PC-3 (cell line): ENCODE measurements around the gene SPATA31D1. TPM values are rescaled to one million over a fixed set of nuclear protein-coding genes. Genes with fewer than 3 reads are reported as not detected.

Experiments used
- ATAC-seq: fragments of 200-7000 bp; cut with Tn5 transposase; 2 replicates; pipeline ENCODE4 v1.9.1; 2020; ENCODE audit warnings: mild to moderate bottlenecking, moderate library complexity
- BruUV-seq: library from RNA; stranded (reverse); fragments of 400-500 nt; replicated peaks from 2 replicates; lab custom pipeline; 2021; lab: Mats Ljungman, UMichigan
- CTCF ChIA-PET: fragments of 300-600 bp; sonication (Branson Sonifier 250); formaldehyde crosslinking; loops from one replicate; lab custom pipeline; 2022; ENCODE audit warnings: antibody characterized with exemption; lab: Charles Lee
- POLR2A ChIA-PET: fragments of 300-600 bp; sonication (Branson Sonifier 250); formaldehyde crosslinking; loops from one replicate; lab custom pipeline; 2022; ENCODE audit warnings: antibody characterized with exemption; ENCODE audit not compliant: unreplicated experiment; lab: Charles Lee
- DNase-seq: peaks from one replicate; pipeline ENCODE4 v3.0.0-alpha.2; 2015
- H2AFZ ChIP-seq: fragments of 300-600 bp; sonication (generic); 2 replicates; pipeline ENCODE4 v1.6.0; 2016; ENCODE audit warnings: antibody characterized with exemption, low read length
- H3F3A ChIP-seq: fragments of 300-600 bp; sonication (generic); one replicate; pipeline ENCODE4 v1.6.0; 2017; ENCODE audit warnings: antibody characterized with exemption, low read length, control low read depth, mild to moderate bottlenecking; ENCODE audit not compliant: unreplicated experiment
- H3K27ac ChIP-seq: fragments of 300-600 bp; sonication (generic); 2 replicates; pipeline ENCODE4 v1.5.1; 2016; ENCODE audit warnings: mild to moderate bottlenecking, low read length
- H3K27me3 ChIP-seq: fragments of 300-600 bp; sonication (generic); 2 replicates; pipeline ENCODE4 v1.6.1; 2016; ENCODE audit warnings: low read length, mixed read lengths
- H3K36me3 ChIP-seq: fragments of 300-600 bp; sonication (generic); 2 replicates; pipeline ENCODE4 v1.6.1; 2016; ENCODE audit warnings: low read depth, mixed run types, low read length, mixed read lengths
- H3K4me1 ChIP-seq: fragments of 300-600 bp; sonication (generic); 2 replicates; pipeline ENCODE4 v1.5.1; 2016; ENCODE audit warnings: low read length; ENCODE audit not compliant: insufficient read depth
- H3K4me2 ChIP-seq: fragments of 300-600 bp; sonication (generic); 2 replicates; pipeline ENCODE4 v1.6.0; 2016; ENCODE audit warnings: low read length
- H3K4me3 ChIP-seq: fragments of 300-600 bp; sonication (generic); 2 replicates; pipeline ENCODE4 v1.5.1; 2016; ENCODE audit warnings: mild to moderate bottlenecking, low read length, mixed read lengths
- H3K79me2 ChIP-seq: fragments of 300-600 bp; sonication (generic); 2 replicates; pipeline ENCODE4 v1.6.1; 2017; ENCODE audit warnings: low read length, mixed read lengths
- H3K9ac ChIP-seq: fragments of 300-600 bp; sonication (generic); 2 replicates; pipeline ENCODE4 v1.6.0; 2016; ENCODE audit warnings: mild to moderate bottlenecking, low read length
- H3K9me2 ChIP-seq: fragments of 300-600 bp; sonication (generic); replicated peaks from 2 replicates; pipeline ENCODE4 v1.6.1; 2016; ENCODE audit warnings: mixed run types, low read length, mixed read lengths
- H3K9me3 ChIP-seq: fragments of 300-600 bp; sonication (generic); 2 replicates; pipeline ENCODE4 v1.6.1; 2016; ENCODE audit warnings: low read length, mixed read lengths
- H4K20me1 ChIP-seq: fragments of 300-600 bp; sonication (generic); 2 replicates; pipeline ENCODE4 v1.6.1; 2016; ENCODE audit warnings: low read length, mixed read lengths
- EZH2 ChIP-seq: fragments of 300-600 bp; sonication (generic); IDR thresholded peaks from one replicate; pipeline ENCODE4 v1.6.1; 2017; ENCODE audit warnings: antibody characterized with exemption, mild to moderate bottlenecking, low read length; ENCODE audit not compliant: unreplicated experiment
- EZH2phosphoT487 ChIP-seq: fragments of 300-600 bp; sonication (generic); IDR thresholded peaks from 2 replicates; pipeline ENCODE4 v1.6.1; 2018; ENCODE audit warnings: mild to moderate bottlenecking, antibody characterized with exemption, low read length, borderline replicate concordance
- intact Hi-C: fragments of 100-400 bp; cut with micrococcal nuclease; formaldehyde crosslinking; loops from 2 replicates; pipeline ENCODE4 v1.9.0; 2023
- total RNA-seq: library from RNA; depleted of rRNA; stranded (reverse); fragments of >200 nt; gene quantifications from 2 replicates; pipeline ENCODE4 v1.2.3, GENCODE V29; 2014
- TF ChIP-seq, protein P1 (sequence below): fragments of 300-600 bp; sonication (generic); conservative IDR thresholded peaks from 2 replicates; pipeline ENCODE4 v1.5.1; 2017; ENCODE audit warnings: antibody characterized with exemption, low read depth, mild to moderate bottlenecking, low read length

SPATA31D1 gene
- total RNA-seq, 1 experiment from 2014 or later, result not detected

DNA sequence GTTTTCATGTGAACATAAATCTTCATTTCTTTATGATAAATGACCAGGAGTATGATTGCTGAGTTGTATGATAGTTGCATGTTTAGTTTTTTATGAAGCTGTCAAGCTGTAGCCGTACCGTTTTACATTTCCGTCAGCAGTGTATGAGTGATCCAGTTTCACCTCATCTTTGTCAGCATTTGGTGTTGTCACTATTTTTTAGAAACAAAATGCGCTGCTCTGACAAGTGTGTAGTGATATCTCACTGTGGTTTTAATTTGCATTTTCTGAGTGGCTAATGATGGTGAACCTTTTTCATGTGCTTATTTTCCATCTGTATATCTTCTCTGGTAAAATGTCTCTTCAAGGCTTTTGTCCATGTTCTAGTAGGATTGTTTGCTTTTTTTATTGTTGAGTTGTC is 6.7 kb upstream of the SPATA31D1 start:
- ChIA-PET CTCF (no interaction called here), POLR2A (no interaction called here)
- no peak overlapping the region for H3K27ac ChIP-seq
- no peak overlapping the region for H2AFZ ChIP-seq
- no peak overlapping the region for H3K4me3 ChIP-seq
- H3K79me2 ChIP-seq, result no peaks in the 10 kb centered on the region
- no peaks in the 10 kb centered on the region for H4K20me1 ChIP-seq
- no TSS peak for BruUV-seq
- no peaks in the 10 kb centered on the region for H3K4me1 ChIP-seq
- H3F3A ChIP-seq, result no peaks in the 10 kb centered on the region
- no peak overlapping the region for H3K9ac ChIP-seq
- no peaks in the 10 kb centered on the region for H3K9me3 ChIP-seq
- no peaks in the 10 kb centered on the region for H3K9me2 ChIP-seq
- H3K4me2 ChIP-seq, result no peak overlapping the region
- TF ChIP-seq, protein P1, sequence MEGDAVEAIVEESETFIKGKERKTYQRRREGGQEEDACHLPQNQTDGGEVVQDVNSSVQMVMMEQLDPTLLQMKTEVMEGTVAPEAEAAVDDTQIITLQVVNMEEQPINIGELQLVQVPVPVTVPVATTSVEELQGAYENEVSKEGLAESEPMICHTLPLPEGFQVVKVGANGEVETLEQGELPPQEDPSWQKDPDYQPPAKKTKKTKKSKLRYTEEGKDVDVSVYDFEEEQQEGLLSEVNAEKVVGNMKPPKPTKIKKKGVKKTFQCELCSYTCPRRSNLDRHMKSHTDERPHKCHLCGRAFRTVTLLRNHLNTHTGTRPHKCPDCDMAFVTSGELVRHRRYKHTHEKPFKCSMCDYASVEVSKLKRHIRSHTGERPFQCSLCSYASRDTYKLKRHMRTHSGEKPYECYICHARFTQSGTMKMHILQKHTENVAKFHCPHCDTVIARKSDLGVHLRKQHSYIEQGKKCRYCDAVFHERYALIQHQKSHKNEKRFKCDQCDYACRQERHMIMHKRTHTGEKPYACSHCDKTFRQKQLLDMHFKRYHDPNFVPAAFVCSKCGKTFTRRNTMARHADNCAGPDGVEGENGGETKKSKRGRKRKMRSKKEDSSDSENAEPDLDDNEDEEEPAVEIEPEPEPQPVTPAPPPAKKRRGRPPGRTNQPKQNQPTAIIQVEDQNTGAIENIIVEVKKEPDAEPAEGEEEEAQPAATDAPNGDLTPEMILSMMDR, result no peak
- no peak for TF ChIP-seq EZH2phosphoT487
- no peak for TF ChIP-seq EZH2
- H3K27me3 ChIP-seq, result no peaks in the 10 kb centered on the region
- DNase-seq, result no peak
- H3K36me3 ChIP-seq, result no peaks in the 10 kb centered on the region
- ATAC-seq, result no peak
- intact Hi-C loops, result no loop called here

GRCh38 chr9:81984928-81985327 is 3.6 kb upstream of the SPATA31D1 start:
- no TSS peak for BruUV-seq
- H3F3A ChIP-seq, result no peaks in the 10 kb centered on the region
- H3K27ac ChIP-seq, result no peak overlapping the region
- H3K9me2 ChIP-seq, result no peaks in the 10 kb centered on the region
- DNase-seq (peak; percentile 17), ATAC-seq (no peak)
- no peaks in the 10 kb centered on the region for H3K79me2 ChIP-seq
- H3K27me3 ChIP-seq, result no peaks in the 10 kb centered on the region
- no peaks in the 10 kb centered on the region for H3K9me3 ChIP-seq
- no peaks in the 10 kb centered on the region for H3K36me3 ChIP-seq
- ChIA-PET CTCF (no interaction called here), POLR2A (no interaction called here)
- H3K9ac ChIP-seq, result no peak overlapping the region
- H3K4me1 ChIP-seq, result no peaks in the 10 kb centered on the region
- no peak overlapping the region for H3K4me2 ChIP-seq
- intact Hi-C loops, result no loop called here
- no peak overlapping the region for H3K4me3 ChIP-seq
- no peak for TF ChIP-seq EZH2phosphoT487
- TF ChIP-seq, protein P1, result no peak
- no peak for TF ChIP-seq EZH2
- H2AFZ ChIP-seq, result no peak overlapping the region
- no peaks in the 10 kb centered on the region for H4K20me1 ChIP-seq

- Histone ChIP-seq H3K27ac (no peak overlapping the region), H4K20me1 (no peaks in the 10 kb centered on the region), H3K4me2 (no peak overlapping the region), H3K9me2 (no peaks in the 10 kb centered on the region), H3K79me2 (no peaks in the 10 kb centered on the region), H2AFZ (no peak overlapping the region), H3F3A (no peaks in the 10 kb centered on the region), H3K27me3 (no peaks in the 10 kb centered on the region), H3K9me3 (no peaks in the 10 kb centered on the region), H3K36me3 (no peaks in the 10 kb centered on the region), H3K9ac (no peak overlapping the region), H3K4me3 (no peak overlapping the region), H3K4me1 (no peaks in the 10 kb centered on the region)
- ChIA-PET CTCF (no interaction called here), POLR2A (no interaction called here)
- DNase-seq (no peak), ATAC-seq (no peak)
- BruUV-seq, result no TSS peak
- intact Hi-C loops, result no loop called here
- TF ChIP-seq EZH2 (no peak), EZH2phosphoT487 (no peak)
- TF ChIP-seq, protein P1, result no peak
Observed at GRCh38 chr9:81986051-81986450, 2.5 kb upstream of the SPATA31D1 start.
